ENCODE results near the gene GATA2.

GATA2 gene

GRCh38 chr3:128432971-128433836 lies 59.8 kb downstream of the GATA2 start:
- no peak for DNase-seq (ENCODE audit: low spot score)

GRCh38 chr3:128432301-128432970 lies 60.6 kb downstream of the GATA2 start:
- DNase-seq (ENCODE audit: low spot score) = no peak

- no peak for DNase-seq (ENCODE audit: low spot score)
These were observed 61.1 kb downstream of the GATA2 start for GRCh38 chr3:128431803-128432300.

GRCh38 chr3:128430731-128431130 lies 62.3 kb downstream of the GATA2 start:
- no peak for DNase-seq (ENCODE audit: low spot score)

- DNase-seq (ENCODE audit: low spot score) = no peak
These were observed 62.7 kb downstream of the GATA2 start for GRCh38 chr3:128430301-128430700.

GRCh38 chr3:128429751-128430150 lies 63.2 kb downstream of the GATA2 start:
- no peak for DNase-seq (ENCODE audit: low spot score)
